ENCODE measurements around the gene AMH. TPM values are rescaled to one million over a fixed set of nuclear protein-coding genes. Genes with fewer than 3 reads are reported as not detected.

The AMH gene
- total RNA-seq, 6 experiments from 2014 or later: 0.24 to 1.2 (median 0.59) TPM

DNA sequence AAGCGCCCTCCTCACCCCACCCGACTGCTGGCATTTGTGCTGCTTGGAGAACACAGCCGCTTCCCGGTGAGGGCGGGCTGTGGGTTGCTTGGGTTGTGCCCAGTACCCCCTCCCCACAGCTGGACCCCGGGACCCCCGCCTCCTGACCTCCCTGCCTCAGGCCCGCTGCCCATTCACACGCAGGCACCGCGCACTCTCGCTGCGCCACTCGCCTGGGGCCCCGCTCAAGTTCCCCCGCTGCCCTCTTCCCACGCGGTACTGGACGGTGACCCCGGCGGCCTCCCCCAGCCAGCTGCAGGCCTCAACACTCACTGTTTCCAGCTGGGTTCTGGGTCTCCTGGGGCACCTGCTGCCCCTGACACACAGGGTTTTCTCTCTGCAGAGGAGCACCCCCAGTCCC, 29.4 kb upstream of the AMH start:
- Histone ChIP-seq H3K27ac (no peak overlapping the region), H3K27me3 (no peaks in the 10 kb centered on the region), H3K4me3 (no peak overlapping the region), H3K36me3 (peaks cover 0 to 46% (median 13%) of the 10 kb centered on the region in 4 donors), H3K4me1 (no peaks in the 10 kb centered on the region), H3K9me3 (no peaks in the 10 kb centered on the region)
- ATAC-seq (no peak), DNase-seq (no peak)
- intact Hi-C loops (cut with DNase I): no loop called here
- TF ChIP-seq, protein P1, sequence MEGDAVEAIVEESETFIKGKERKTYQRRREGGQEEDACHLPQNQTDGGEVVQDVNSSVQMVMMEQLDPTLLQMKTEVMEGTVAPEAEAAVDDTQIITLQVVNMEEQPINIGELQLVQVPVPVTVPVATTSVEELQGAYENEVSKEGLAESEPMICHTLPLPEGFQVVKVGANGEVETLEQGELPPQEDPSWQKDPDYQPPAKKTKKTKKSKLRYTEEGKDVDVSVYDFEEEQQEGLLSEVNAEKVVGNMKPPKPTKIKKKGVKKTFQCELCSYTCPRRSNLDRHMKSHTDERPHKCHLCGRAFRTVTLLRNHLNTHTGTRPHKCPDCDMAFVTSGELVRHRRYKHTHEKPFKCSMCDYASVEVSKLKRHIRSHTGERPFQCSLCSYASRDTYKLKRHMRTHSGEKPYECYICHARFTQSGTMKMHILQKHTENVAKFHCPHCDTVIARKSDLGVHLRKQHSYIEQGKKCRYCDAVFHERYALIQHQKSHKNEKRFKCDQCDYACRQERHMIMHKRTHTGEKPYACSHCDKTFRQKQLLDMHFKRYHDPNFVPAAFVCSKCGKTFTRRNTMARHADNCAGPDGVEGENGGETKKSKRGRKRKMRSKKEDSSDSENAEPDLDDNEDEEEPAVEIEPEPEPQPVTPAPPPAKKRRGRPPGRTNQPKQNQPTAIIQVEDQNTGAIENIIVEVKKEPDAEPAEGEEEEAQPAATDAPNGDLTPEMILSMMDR (IDR thresholded peaks at IDR 0.05): no peak
- TF ChIP-seq POLR2A (IDR thresholded peaks at IDR 0.05): no peak
- 81% methylated on average over 8 of the region's 21 CpGs for WGBS (ENCODE audit: insufficient coverage, low coverage, low lambda C conversion rate, missing lambda C conversion rate)

DNA sequence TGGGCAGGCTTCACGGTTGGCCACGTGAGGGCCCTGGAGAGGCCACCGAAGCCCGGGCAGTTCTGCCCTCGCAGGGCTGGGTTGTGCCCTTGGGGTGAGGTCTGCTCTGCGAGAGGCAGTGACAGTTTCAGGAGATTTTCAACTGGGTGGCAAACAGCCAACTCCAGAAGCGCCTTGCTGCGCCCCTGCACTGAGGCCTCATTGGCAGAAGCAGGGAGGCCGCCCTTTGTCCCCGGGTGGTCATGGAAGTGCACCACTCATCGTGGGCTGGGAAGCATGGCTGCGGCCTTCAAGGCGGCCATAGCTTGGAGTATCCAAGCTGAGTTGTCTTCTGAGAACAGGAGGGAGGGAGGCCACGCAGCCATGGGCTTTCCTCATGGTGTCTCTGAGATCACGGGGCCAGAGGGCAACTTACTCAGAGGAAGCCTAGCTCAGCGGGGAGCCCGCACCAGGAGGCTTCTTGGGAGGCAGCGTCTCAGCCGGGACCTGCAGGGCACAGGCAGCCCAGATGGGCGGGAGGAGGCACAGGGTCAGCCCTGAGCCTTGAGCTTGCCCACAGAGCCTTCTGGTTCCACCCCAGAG, 27.8 kb upstream of the AMH start:
- no peak for ATAC-seq
- intact Hi-C loops (cut with DNase I): no loop called here
- peaks cover 0 to 49% (median 6%) of the 10 kb centered on the region in 4 donors for H3K36me3 ChIP-seq
- H3K27me3 ChIP-seq: no peaks in the 10 kb centered on the region
- no peak for DNase-seq
- H3K27ac ChIP-seq: no peak overlapping the region
- H3K4me3 ChIP-seq: no peak overlapping the region
- H3K4me1 ChIP-seq: no peaks in the 10 kb centered on the region
- no peaks in the 10 kb centered on the region for H3K9me3 ChIP-seq
- TF ChIP-seq, protein P1 (IDR thresholded peaks at IDR 0.05): no peak
- no peak for TF ChIP-seq POLR2A (IDR thresholded peaks at IDR 0.05)
- WGBS (ENCODE audit: insufficient coverage, low coverage, low lambda C conversion rate, missing lambda C conversion rate): no CpG with 5 or more reads among the region's 20 CpGs

DNA sequence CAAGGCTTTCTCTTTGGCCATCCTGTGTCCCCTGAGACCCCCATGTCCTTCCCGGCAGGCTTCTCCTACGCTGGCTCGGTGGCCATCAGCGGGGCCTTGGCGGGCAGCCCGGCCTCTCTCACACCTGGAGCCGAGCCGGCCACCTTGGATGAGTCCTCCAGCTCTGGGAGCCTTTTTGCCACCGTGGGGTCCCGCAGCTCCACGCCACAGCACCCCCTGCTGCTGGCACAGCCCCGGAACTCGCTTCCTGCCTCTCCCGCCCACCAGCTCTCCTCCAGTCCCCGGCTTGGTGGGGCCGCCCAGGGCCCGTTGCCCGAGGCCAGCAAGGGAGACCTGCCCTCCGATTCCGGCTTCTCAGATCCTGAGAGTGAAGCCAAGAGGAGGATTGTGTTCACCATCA, 27.2 kb upstream of the AMH start:
- 73% methylated on average over 5 of the region's 20 CpGs for WGBS (ENCODE audit: insufficient coverage, low coverage, low lambda C conversion rate, missing lambda C conversion rate)
- H3K36me3 ChIP-seq: peaks cover 0 to 49% (median 3%) of the 10 kb centered on the region in 4 donors
- no peaks in the 10 kb centered on the region for H3K27me3 ChIP-seq
- no peak for DNase-seq
- no peaks in the 10 kb centered on the region for H3K9me3 ChIP-seq
- H3K4me3 ChIP-seq: no peak overlapping the region
- TF ChIP-seq POLR2A (IDR thresholded peaks at IDR 0.05): no peak
- TF ChIP-seq, protein P1 (IDR thresholded peaks at IDR 0.05): peak in 1 of 4 donors; percentile 12
- intact Hi-C loops (cut with DNase I): no loop called here
- no peak overlapping the region for H3K27ac ChIP-seq
- H3K4me1 ChIP-seq: no peaks in the 10 kb centered on the region
- ATAC-seq: no peak

- 92% methylated on average over 4 of the region's 18 CpGs for WGBS (ENCODE audit: insufficient coverage, low coverage, low lambda C conversion rate, missing lambda C conversion rate)
- H3K36me3 ChIP-seq: peaks cover 0 to 43% (median 1%) of the 10 kb centered on the region in 4 donors
- DNase-seq: no peak
Observed at GRCh38 chr19:2223391-2223790, 25.7 kb upstream of the AMH start.

More at GRCh38 chr19:2223391-2223790, 25.7 kb upstream of the AMH start:
- ATAC-seq: no peak
- TF ChIP-seq, protein P1 (IDR thresholded peaks at IDR 0.05): no peak
- TF ChIP-seq POLR2A (IDR thresholded peaks at IDR 0.05): no peak
- no peak overlapping the region for H3K27ac ChIP-seq
- no peak overlapping the region for H3K4me3 ChIP-seq
- H3K9me3 ChIP-seq: no peaks in the 10 kb centered on the region
- intact Hi-C loops (cut with DNase I): no loop called here
- no peaks in the 10 kb centered on the region for H3K27me3 ChIP-seq
- peaks cover 0 to under 1% (median 0%) of the 10 kb centered on the region in 4 donors for H3K4me1 ChIP-seq

Measured in right lobe of liver (tissue), 6 donors.